ENCODE results near the gene CELA2A.

GRCh38 chr1:15453734-15454133 lies 2.8 kb upstream of the CELA2A start:
- no peak for TF ChIP-seq EZH2 (IDR thresholded peaks at IDR 0.05; ENCODE audit: borderline replicate concordance, low read length)
- TF ChIP-seq, protein P1, sequence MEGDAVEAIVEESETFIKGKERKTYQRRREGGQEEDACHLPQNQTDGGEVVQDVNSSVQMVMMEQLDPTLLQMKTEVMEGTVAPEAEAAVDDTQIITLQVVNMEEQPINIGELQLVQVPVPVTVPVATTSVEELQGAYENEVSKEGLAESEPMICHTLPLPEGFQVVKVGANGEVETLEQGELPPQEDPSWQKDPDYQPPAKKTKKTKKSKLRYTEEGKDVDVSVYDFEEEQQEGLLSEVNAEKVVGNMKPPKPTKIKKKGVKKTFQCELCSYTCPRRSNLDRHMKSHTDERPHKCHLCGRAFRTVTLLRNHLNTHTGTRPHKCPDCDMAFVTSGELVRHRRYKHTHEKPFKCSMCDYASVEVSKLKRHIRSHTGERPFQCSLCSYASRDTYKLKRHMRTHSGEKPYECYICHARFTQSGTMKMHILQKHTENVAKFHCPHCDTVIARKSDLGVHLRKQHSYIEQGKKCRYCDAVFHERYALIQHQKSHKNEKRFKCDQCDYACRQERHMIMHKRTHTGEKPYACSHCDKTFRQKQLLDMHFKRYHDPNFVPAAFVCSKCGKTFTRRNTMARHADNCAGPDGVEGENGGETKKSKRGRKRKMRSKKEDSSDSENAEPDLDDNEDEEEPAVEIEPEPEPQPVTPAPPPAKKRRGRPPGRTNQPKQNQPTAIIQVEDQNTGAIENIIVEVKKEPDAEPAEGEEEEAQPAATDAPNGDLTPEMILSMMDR (conservative IDR thresholded peaks at IDR 0.05 in 1 of 2, IDR thresholded peaks at IDR 0.05 in 1 of 2; ENCODE audit: extremely low read depth in 1 of 2, insufficient read depth in 1 of 2, low read depth in 1 of 2, low read length in 2 of 2) = no peak
